Activated T-cell treated with anti-CD3 and anti-CD28 coated beads for 4 hours (primary cell): ENCODE results near the gene CTNNA2.
"Not testable (repeated sequence)": the region's sequence is repeated elsewhere in the genome, so short reads cannot be mapped to it uniquely, and the experiment has no call there.

Experiments used
- DNase-seq: peaks from one replicate; pipeline ENCODE4 v3.0.0-alpha.2; 2020

Gene CTNNA2

GRCh38 chr2:79994965-79995364 lies 482.1 kb downstream of the CTNNA2 start:
- no peak for DNase-seq

GRCh38 chr2:79996709-79997108 lies 483.9 kb downstream of the CTNNA2 start:
- DNase-seq: no peak

GRCh38 chr2:80001701-80002101 lies 488.9 kb downstream of the CTNNA2 start:
- DNase-seq: no peak

- no peak for DNase-seq
Observed at GRCh38 chr2:80002112-80002511, 489.3 kb downstream of the CTNNA2 start.

- DNase-seq: no peak
Observed at GRCh38 chr2:80002568-80003157, 489.8 kb downstream of the CTNNA2 start.

GRCh38 chr2:80007777-80008503 lies 495.1 kb downstream of the CTNNA2 start:
- DNase-seq: no peak

GRCh38 chr2:80008596-80008995 lies 495.7 kb downstream of the CTNNA2 start:
- DNase-seq: no peak

GRCh38 chr2:80009211-80009610 lies 496.4 kb downstream of the CTNNA2 start:
- no peak for DNase-seq

GRCh38 chr2:80012061-80012460 lies 499.2 kb downstream of the CTNNA2 start:
- DNase-seq: no peak

- DNase-seq: no peak
Observed at GRCh38 chr2:80014637-80015036, 501.8 kb downstream of the CTNNA2 start.

GRCh38 chr2:80016171-80016570 lies 503.3 kb downstream of the CTNNA2 start:
- no peak for DNase-seq

- DNase-seq: no peak
Observed at GRCh38 chr2:80019571-80020460, 507.0 kb downstream of the CTNNA2 start.

- DNase-seq: no peak
Observed at GRCh38 chr2:80022018-80022417, 509.2 kb downstream of the CTNNA2 start.

- no peak for DNase-seq
Observed at GRCh38 chr2:80026040-80026729, 513.3 kb downstream of the CTNNA2 start.

GRCh38 chr2:80028051-80028450 lies 515.2 kb downstream of the CTNNA2 start:
- no peak for DNase-seq

GRCh38 chr2:80028584-80028983 lies 515.7 kb downstream of the CTNNA2 start:
- DNase-seq: no peak

GRCh38 chr2:80030135-80030534 lies 517.3 kb downstream of the CTNNA2 start:
- no peak for DNase-seq

GRCh38 chr2:80032684-80033083 lies 519.8 kb downstream of the CTNNA2 start:
- not testable (repeated sequence) for DNase-seq

- DNase-seq: no peak
Observed at GRCh38 chr2:80035749-80036285, 523.0 kb downstream of the CTNNA2 start.

- no peak for DNase-seq
Observed at GRCh38 chr2:80037310-80037709, 524.5 kb downstream of the CTNNA2 start.

GRCh38 chr2:80040226-80040625 lies 527.4 kb downstream of the CTNNA2 start:
- no peak for DNase-seq

- no peak for DNase-seq
Observed at GRCh38 chr2:80042635-80043034, 529.8 kb downstream of the CTNNA2 start.

GRCh38 chr2:80048296-80048695 lies 535.4 kb downstream of the CTNNA2 start:
- DNase-seq: no peak
